ENCODE results near the gene BCAP29.

BCAP29 gene

DNA sequence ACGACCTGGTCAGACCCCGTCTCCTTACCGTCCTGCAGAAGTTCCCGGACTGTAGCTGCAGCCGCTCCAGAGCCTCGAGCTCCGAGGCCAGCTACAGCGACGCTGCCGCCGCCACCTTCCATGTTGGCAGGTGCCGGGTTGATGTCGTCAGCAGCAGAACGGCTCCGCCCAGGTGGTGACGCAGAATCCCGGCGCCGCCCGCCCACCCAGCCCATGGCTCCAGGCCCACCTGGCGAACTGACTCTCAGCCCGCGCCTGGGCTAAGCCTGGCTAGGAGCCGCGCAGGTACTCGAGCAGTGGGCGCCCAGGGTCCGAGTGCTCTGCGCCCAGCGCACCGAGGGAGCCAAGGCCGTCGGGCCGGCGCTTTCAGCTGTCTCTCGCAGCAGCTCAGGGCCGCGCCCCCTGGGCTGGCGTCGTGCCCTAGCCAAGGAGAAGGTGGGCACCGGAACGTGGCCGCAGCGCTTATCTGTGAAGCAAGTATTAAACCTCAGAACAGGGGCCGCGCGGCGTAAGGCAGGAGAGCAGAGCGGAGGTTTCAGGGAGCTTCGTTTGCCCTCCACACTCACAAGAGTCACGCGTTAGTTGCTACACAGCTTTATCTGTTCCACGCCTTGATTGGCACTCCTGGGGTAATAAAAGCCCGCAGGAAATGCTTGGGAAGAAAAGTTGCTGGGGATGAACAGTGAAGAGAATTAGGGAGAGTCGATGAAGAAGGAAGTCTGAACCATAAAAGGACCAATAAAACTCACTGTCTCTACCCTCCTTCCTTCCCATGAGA is 16.1 kb upstream of the BCAP29 start, which contains the start of the genes COG5 and DUS4L:
COG5 (minus strand) TSS at position 146 of the 778 bp plus-strand sequence; CDS start at position 122, 24 bp downstream.
DUS4L (plus strand) TSS at position 197 of the 778 bp plus-strand sequence. CDS start 3,100 bp downstream, outside the sequence.
- peak within 1 kb of the TSS; percentile 96 for H3K23ac ChIP-seq (ENCODE audit: low read depth, low read length, poor library complexity)
- no peak within 1 kb of the TSS for H3K4ac ChIP-seq (ENCODE audit: low read length)
- H2BK5ac ChIP-seq (ENCODE audit: low read length): peak within 1 kb of the TSS; percentile 27
- no peak within 1 kb of the TSS for H2BK12ac ChIP-seq (ENCODE audit: low read length)
- no peak within 1 kb of the TSS for H4K8ac ChIP-seq (ENCODE audit: low read depth, low read length)
- H2AFZ ChIP-seq (ENCODE audit: low read length): peak within 1 kb of the TSS; percentile 93
- no peaks in the 10 kb centered on the region for H3K27me3 ChIP-seq (ENCODE audit: control insufficient read depth in 3 of 3, insufficient read depth in 3 of 3, low read depth in 1 of 3, low read length in 3 of 3)
- peak within 1 kb of the TSS; percentile 94 for H3K9ac ChIP-seq (ENCODE audit: low read depth, low read length, poor library complexity)
- peak within 1 kb of the TSS; percentile 7 for H3K27ac ChIP-seq (replicated peaks; ENCODE audit: low read length)
- H4K91ac ChIP-seq (ENCODE audit: low read depth, low read length, poor library complexity): no peak within 1 kb of the TSS
- H3K36me3 ChIP-seq (replicated peaks in 1 of 2; ENCODE audit: control insufficient read depth in 2 of 2, insufficient read depth in 2 of 2, low read length in 2 of 2): peaks cover 0 to 21% of the 10 kb centered on the region in 2 donors
- H3K9me3 ChIP-seq (replicated peaks in 1 of 2; ENCODE audit: control insufficient read depth in 2 of 2, insufficient read depth in 1 of 2, low read depth in 1 of 2, low read length in 2 of 2): no peaks in the 10 kb centered on the region
- peak within 1 kb of the TSS; percentile 42 for H3K14ac ChIP-seq (ENCODE audit: low read length)
- H2BK15ac ChIP-seq (ENCODE audit: low read length): no peak within 1 kb of the TSS
- peaks cover 0 to 3% of the 10 kb centered on the region in 2 donors for H3K4me1 ChIP-seq (ENCODE audit: control insufficient read depth in 2 of 2, insufficient read depth in 1 of 2, low read depth in 1 of 2, low read length in 2 of 2)
- peak within 1 kb of the TSS; percentile 10 for H2BK120ac ChIP-seq (ENCODE audit: low read depth, low read length)
- peak within 1 kb of the TSS; percentile 82 for H3K4me2 ChIP-seq (ENCODE audit: insufficient read depth, low read length, poor library complexity, severe bottlenecking)
- H3K18ac ChIP-seq (ENCODE audit: low read length): peak within 1 kb of the TSS; percentile 86
- H3K79me1 ChIP-seq (ENCODE audit: low read depth, low read length): no peaks in the 10 kb centered on the region
- H3K4me3 ChIP-seq (ENCODE audit: low read length in 2 of 2): peak within 1 kb of the TSS; percentile 70 to 96
- H2AK5ac ChIP-seq (ENCODE audit: low read depth, low read length): no peak within 1 kb of the TSS
- WGBS, 2 donors (ENCODE audit: extremely low coverage in 2 of 2, insufficient read length in 2 of 2, insufficient replicate concordance in 1 of 2): no CpG with 5 or more reads among the region's 55 CpGs
- peak; percentile 81 for DNase-seq (ENCODE audit: low spot score)

DNA sequence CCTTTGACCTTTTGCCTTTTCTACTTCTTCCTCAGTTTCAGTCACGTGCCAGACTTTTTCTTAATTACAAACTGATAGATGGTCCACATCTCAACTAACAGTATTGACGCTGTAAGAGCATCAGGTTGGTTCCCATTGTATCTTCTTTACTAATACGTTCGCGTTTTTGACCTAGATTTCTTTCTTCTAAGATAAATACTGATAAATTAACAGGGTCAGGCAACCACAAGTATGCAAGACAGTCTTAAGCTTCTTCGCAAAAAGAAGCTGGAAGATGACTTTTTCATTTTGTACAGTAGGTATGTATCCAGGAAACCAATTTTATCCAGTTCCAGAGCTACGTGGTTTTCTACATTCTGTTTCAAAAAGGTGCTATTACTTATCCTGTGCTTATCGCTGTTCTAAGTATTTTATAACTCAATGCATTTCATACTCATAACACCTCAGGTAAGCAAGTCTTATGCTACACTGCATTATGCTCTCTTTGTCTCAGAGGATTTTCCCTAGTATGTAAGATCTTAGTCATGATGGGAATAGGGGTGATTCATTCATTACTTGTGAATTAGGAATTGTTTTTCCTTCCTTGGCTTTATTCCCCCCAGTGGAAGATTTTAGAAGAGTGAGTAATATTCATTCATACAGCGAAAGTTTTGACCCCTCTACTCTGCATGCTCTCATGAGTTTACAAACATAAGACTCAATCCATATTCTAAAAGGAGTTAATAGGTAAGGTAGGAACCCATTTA is 15.3 kb upstream of the BCAP29 start:
- peaks cover 0 to 27% of the 10 kb centered on the region in 2 donors for H3K36me3 ChIP-seq (replicated peaks in 1 of 2; ENCODE audit: control insufficient read depth in 2 of 2, insufficient read depth in 2 of 2, low read length in 2 of 2)
- H2BK12ac ChIP-seq (ENCODE audit: low read length): no peak overlapping the region
- no peak overlapping the region for H2BK5ac ChIP-seq (ENCODE audit: low read length)
- peak overlapping the region; percentile 70 to 96 for H3K4me3 ChIP-seq (ENCODE audit: low read length in 2 of 2)
- H3K4me2 ChIP-seq (ENCODE audit: insufficient read depth, low read length, poor library complexity, severe bottlenecking): peak overlapping the region; percentile 82
- H3K4ac ChIP-seq (ENCODE audit: low read length): no peak overlapping the region
- no peak overlapping the region for H3K9ac ChIP-seq (ENCODE audit: low read depth, low read length, poor library complexity)
- no peak overlapping the region for H2BK15ac ChIP-seq (ENCODE audit: low read length)
- H4K8ac ChIP-seq (ENCODE audit: low read depth, low read length): no peak overlapping the region
- H3K18ac ChIP-seq (ENCODE audit: low read length): no peak overlapping the region
- no peak for DNase-seq (ENCODE audit: low spot score)
- H3K79me1 ChIP-seq (ENCODE audit: low read depth, low read length): no peaks in the 10 kb centered on the region
- no peak overlapping the region for H3K27ac ChIP-seq (replicated peaks; ENCODE audit: low read length)
- H2BK120ac ChIP-seq (ENCODE audit: low read depth, low read length): no peak overlapping the region
- H3K27me3 ChIP-seq (ENCODE audit: control insufficient read depth in 3 of 3, insufficient read depth in 3 of 3, low read depth in 1 of 3, low read length in 3 of 3): no peaks in the 10 kb centered on the region
- WGBS, 2 donors (ENCODE audit: extremely low coverage in 2 of 2, insufficient read length in 2 of 2, insufficient replicate concordance in 1 of 2): no CpG with 5 or more reads among the region's 9 CpGs
- H2AK5ac ChIP-seq (ENCODE audit: low read depth, low read length): no peak overlapping the region
- no peak overlapping the region for H4K91ac ChIP-seq (ENCODE audit: low read depth, low read length, poor library complexity)
- peak overlapping the region; percentile 93 for H2AFZ ChIP-seq (ENCODE audit: low read length)
- H3K14ac ChIP-seq (ENCODE audit: low read length): no peak overlapping the region
- no peaks in the 10 kb centered on the region for H3K9me3 ChIP-seq (replicated peaks in 1 of 2; ENCODE audit: control insufficient read depth in 2 of 2, insufficient read depth in 1 of 2, low read depth in 1 of 2, low read length in 2 of 2)
- no peak overlapping the region for H3K23ac ChIP-seq (ENCODE audit: low read depth, low read length, poor library complexity)
- peaks cover 0 to 3% of the 10 kb centered on the region in 2 donors for H3K4me1 ChIP-seq (ENCODE audit: control insufficient read depth in 2 of 2, insufficient read depth in 1 of 2, low read depth in 1 of 2, low read length in 2 of 2)

DNA sequence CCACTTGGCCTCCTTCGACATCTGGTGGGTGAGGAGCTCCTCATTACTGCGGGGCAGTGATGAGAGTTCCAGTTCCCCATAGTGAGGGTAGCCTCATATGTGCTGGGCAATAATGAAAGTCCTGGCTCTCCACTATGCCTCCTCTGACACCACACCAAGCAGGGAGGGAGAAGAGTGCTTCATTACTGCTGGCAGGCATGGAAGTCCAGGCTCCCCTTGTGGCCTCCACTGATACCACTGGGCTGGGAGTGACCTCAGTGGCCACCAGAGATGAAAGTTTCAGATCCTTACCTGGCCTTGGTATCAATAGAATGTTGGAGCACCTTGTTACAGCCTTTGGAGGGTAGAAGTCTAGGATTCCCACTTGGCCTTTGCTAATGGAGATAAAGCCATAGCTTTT is 9.7 kb upstream of the BCAP29 start:
- Histone ChIP-seq H3K27ac (replicated peaks; ENCODE audit: low read length) (no peak overlapping the region), H2BK5ac (ENCODE audit: low read length) (no peak overlapping the region), H3K79me1 (ENCODE audit: low read depth, low read length) (no peaks in the 10 kb centered on the region), H2AFZ (ENCODE audit: low read length) (no peak overlapping the region), H2AK5ac (ENCODE audit: low read depth, low read length) (no peak overlapping the region), H3K23ac (ENCODE audit: low read depth, low read length, poor library complexity) (no peak overlapping the region), H3K9ac (ENCODE audit: low read depth, low read length, poor library complexity) (no peak overlapping the region), H3K4ac (ENCODE audit: low read length) (no peak overlapping the region), H4K91ac (ENCODE audit: low read depth, low read length, poor library complexity) (no peak overlapping the region), H4K8ac (ENCODE audit: low read depth, low read length) (no peak overlapping the region), H3K4me3 (ENCODE audit: low read length in 2 of 2) (no peak overlapping the region), H3K4me2 (ENCODE audit: insufficient read depth, low read length, poor library complexity, severe bottlenecking) (no peak overlapping the region), H2BK15ac (ENCODE audit: low read length) (no peak overlapping the region), H3K4me1 (ENCODE audit: control insufficient read depth in 2 of 2, insufficient read depth in 1 of 2, low read depth in 1 of 2, low read length in 2 of 2) (no peaks in the 10 kb centered on the region), H3K9me3 (replicated peaks in 1 of 2; ENCODE audit: control insufficient read depth in 2 of 2, insufficient read depth in 1 of 2, low read depth in 1 of 2, low read length in 2 of 2) (no peaks in the 10 kb centered on the region), H3K14ac (ENCODE audit: low read length) (no peak overlapping the region), H2BK120ac (ENCODE audit: low read depth, low read length) (no peak overlapping the region), H3K18ac (ENCODE audit: low read length) (no peak overlapping the region), H3K36me3 (replicated peaks in 1 of 2; ENCODE audit: control insufficient read depth in 2 of 2, insufficient read depth in 2 of 2, low read length in 2 of 2) (peaks cover 0 to 78% of the 10 kb centered on the region in 2 donors), H2BK12ac (ENCODE audit: low read length) (no peak overlapping the region), H3K27me3 (ENCODE audit: control insufficient read depth in 3 of 3, insufficient read depth in 3 of 3, low read depth in 1 of 3, low read length in 3 of 3) (no peaks in the 10 kb centered on the region)
- WGBS, 2 donors (ENCODE audit: extremely low coverage in 2 of 2, insufficient read length in 2 of 2, insufficient replicate concordance in 1 of 2): no CpG with 5 or more reads among the region's 2 CpGs
- DNase-seq (ENCODE audit: low spot score): no peak

DNA sequence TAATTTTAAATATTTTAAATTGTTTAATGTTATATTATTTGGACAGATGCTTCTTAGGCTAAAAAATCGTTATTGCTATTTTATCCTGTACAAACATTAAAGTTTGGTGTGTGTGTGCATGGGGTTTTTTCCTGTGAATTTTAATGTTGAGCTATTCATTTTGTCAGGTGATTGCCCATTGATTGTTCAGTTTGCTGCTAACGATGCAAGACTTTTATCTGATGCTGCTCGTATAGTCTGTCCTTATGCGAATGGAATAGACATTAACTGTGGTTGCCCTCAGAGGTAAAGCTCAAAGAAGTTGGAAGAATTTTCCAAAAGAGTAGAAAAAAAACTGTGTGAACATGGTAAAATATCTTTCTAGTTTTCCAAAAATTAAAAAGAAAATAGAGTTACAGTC is 6.5 kb upstream of the BCAP29 start:
- no peak overlapping the region for H3K4me3 ChIP-seq (ENCODE audit: low read length in 2 of 2)
- WGBS, 2 donors (ENCODE audit: extremely low coverage in 2 of 2, insufficient read length in 2 of 2, insufficient replicate concordance in 1 of 2): no CpG with 5 or more reads among the region's 4 CpGs

More for the DNA sequence above, 6.5 kb upstream of the BCAP29 start:
- Histone ChIP-seq H3K27ac (replicated peaks; ENCODE audit: low read length) (no peak overlapping the region), H3K14ac (ENCODE audit: low read length) (no peak overlapping the region), H4K8ac (ENCODE audit: low read depth, low read length) (no peak overlapping the region), H2BK120ac (ENCODE audit: low read depth, low read length) (no peak overlapping the region), H3K4me2 (ENCODE audit: insufficient read depth, low read length, poor library complexity, severe bottlenecking) (no peak overlapping the region), H2BK12ac (ENCODE audit: low read length) (no peak overlapping the region), H3K4me1 (ENCODE audit: control insufficient read depth in 2 of 2, insufficient read depth in 1 of 2, low read depth in 1 of 2, low read length in 2 of 2) (no peaks in the 10 kb centered on the region), H3K23ac (ENCODE audit: low read depth, low read length, poor library complexity) (no peak overlapping the region), H3K36me3 (replicated peaks in 1 of 2; ENCODE audit: control insufficient read depth in 2 of 2, insufficient read depth in 2 of 2, low read length in 2 of 2) (peaks cover 1 to 79% of the 10 kb centered on the region in 2 donors), H3K4ac (ENCODE audit: low read length) (no peak overlapping the region), H3K9ac (ENCODE audit: low read depth, low read length, poor library complexity) (no peak overlapping the region), H2BK15ac (ENCODE audit: low read length) (no peak overlapping the region), H2AFZ (ENCODE audit: low read length) (no peak overlapping the region), H3K79me1 (ENCODE audit: low read depth, low read length) (no peaks in the 10 kb centered on the region), H2AK5ac (ENCODE audit: low read depth, low read length) (no peak overlapping the region), H2BK5ac (ENCODE audit: low read length) (no peak overlapping the region), H3K27me3 (ENCODE audit: control insufficient read depth in 3 of 3, insufficient read depth in 3 of 3, low read depth in 1 of 3, low read length in 3 of 3) (no peaks in the 10 kb centered on the region), H3K9me3 (replicated peaks in 1 of 2; ENCODE audit: control insufficient read depth in 2 of 2, insufficient read depth in 1 of 2, low read depth in 1 of 2, low read length in 2 of 2) (no peaks in the 10 kb centered on the region), H4K91ac (ENCODE audit: low read depth, low read length, poor library complexity) (no peak overlapping the region), H3K18ac (ENCODE audit: low read length) (no peak overlapping the region)
- DNase-seq (ENCODE audit: low spot score): no peak

Measured in neuronal stem cell (in vitro differentiated cells).